Choroid plexus epithelial cell (primary cell): ENCODE measurements around the gene TBC1D22A.

ENCODE experiments used
- DNase-seq: peaks from one replicate; pipeline ENCODE4 v3.0.0-alpha.2; 2010; ENCODE audit warnings: low read depth
- H3K4me3 ChIP-seq: 2 replicates; pipeline ENCODE4 v1.5.1; 2011; ENCODE audit warnings: low read depth, mild to moderate bottlenecking, control low read depth, low read length, moderate library complexity
- TF ChIP-seq, protein P1 (sequence below): conservative IDR thresholded peaks from 2 replicates; pipeline ENCODE4 v1.5.1; 2011; ENCODE audit warnings: low read depth, mild to moderate bottlenecking, control low read depth, inconsistent platforms, low read length, moderate library complexity

The TBC1D22A gene

DNA sequence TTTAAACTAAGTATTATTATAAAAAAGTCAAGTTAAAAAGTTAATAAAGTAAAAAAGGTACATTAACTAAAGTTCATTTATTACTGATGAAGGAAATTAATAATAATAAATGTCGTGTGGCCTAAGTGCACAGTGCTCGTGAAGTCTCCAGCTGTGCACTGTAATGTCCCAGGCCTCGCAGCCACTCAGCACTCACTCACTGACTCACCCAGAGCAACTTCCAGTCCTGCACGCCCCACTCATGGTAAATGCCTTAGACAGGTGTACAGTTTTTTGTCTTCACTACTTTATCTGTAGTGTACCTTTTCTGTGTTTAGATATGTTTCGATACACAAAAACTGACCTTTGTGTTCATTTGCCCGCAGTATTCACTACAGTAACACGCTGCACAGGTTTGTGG lies 175.5 kb downstream of the TBC1D22A start:
- no peak for DNase-seq
- TF ChIP-seq, protein P1, sequence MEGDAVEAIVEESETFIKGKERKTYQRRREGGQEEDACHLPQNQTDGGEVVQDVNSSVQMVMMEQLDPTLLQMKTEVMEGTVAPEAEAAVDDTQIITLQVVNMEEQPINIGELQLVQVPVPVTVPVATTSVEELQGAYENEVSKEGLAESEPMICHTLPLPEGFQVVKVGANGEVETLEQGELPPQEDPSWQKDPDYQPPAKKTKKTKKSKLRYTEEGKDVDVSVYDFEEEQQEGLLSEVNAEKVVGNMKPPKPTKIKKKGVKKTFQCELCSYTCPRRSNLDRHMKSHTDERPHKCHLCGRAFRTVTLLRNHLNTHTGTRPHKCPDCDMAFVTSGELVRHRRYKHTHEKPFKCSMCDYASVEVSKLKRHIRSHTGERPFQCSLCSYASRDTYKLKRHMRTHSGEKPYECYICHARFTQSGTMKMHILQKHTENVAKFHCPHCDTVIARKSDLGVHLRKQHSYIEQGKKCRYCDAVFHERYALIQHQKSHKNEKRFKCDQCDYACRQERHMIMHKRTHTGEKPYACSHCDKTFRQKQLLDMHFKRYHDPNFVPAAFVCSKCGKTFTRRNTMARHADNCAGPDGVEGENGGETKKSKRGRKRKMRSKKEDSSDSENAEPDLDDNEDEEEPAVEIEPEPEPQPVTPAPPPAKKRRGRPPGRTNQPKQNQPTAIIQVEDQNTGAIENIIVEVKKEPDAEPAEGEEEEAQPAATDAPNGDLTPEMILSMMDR, result no peak
- no peak overlapping the region for H3K4me3 ChIP-seq

DNA sequence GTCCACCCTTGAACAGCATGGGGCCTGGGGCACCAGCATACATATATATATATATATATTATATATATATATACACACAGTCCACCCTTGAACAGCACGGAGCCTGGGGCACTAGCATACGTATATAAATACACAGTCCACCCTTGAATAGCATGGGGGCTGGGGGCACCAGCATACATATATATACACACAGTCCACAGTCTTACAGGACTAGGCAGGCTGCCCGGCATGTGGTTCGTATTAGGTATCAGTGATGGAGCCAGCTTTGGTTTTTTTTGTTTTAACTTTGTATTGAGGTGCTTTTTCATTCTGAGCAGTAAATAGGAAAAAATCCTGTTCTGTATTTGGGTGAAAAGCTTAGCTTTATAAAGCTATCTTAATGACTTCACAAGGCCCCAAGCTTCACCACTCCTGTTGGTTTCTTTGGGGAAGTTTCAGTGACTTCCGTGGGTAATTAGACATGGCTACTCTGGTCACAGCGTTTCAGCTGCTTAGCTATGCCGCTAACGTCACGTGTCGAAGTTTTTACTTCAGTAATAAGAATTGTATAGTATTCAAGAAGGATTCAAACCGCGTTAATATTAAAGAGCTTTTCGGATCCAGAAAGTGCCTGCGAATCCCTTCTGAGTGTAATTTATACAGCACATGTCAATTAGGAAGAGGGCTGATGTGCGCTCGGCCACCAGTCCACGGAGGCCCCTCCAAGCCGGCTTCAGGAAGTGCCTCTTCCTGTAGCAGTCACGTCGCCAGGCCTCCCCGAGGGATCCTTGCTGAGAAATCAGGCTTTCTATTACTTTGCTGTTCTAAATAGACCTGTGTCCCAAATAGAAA lies 179.7 kb downstream of the TBC1D22A start:
- TF ChIP-seq, protein P1, result no peak
- H3K4me3 ChIP-seq, result no peak overlapping the region
- no peak for DNase-seq

- DNase-seq, result no peak
- TF ChIP-seq, protein P1, result no peak
- H3K4me3 ChIP-seq, result no peak overlapping the region
Measured at GRCh38 chr22:46942799-46943785, 180.6 kb downstream of the TBC1D22A start.

GRCh38 chr22:46945481-46945880 lies 183.0 kb downstream of the TBC1D22A start:
- H3K4me3 ChIP-seq, result no peak overlapping the region
- DNase-seq, result no peak
- TF ChIP-seq, protein P1, result no peak

DNA sequence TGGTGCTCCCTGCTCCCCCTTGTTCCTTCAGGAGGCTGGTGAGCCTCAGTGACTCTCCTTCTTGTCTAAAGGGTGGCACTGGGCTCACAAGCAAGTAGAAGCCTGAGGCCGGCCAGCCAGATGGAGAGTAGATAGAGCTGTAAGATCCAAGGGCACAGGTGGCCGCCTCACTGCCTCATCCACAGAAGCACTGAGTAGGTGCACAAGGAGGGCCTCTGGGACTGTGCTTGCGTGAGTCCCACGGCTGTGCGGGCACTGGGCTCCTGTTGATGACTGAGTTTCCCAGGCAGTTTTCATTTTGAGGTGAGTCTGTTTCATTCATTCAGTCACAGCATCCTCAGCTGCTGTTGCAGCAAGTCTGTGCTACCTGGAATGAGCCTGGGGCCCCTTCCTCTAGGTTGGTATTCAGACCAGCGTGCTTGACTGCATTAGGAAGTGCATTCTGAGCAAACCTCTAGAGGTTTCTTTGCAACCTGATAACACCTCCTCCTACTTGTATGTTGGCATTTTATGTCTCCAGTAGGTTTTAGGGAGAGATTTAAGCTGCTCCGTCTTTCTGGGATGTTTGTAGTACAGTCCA lies 184.0 kb downstream of the TBC1D22A start:
- H3K4me3 ChIP-seq, result no peak overlapping the region
- no peak for DNase-seq
- TF ChIP-seq, protein P1, result no peak

- no peak for DNase-seq
- no peak overlapping the region for H3K4me3 ChIP-seq
- TF ChIP-seq, protein P1, result no peak
Measured at GRCh38 chr22:46947516-46948257, 185.2 kb downstream of the TBC1D22A start.
